HEK293 (cell line): ENCODE measurements around the gene VGLL4.

Experiments used
- CTCF ChIA-PET: fragments of 350-600 bp; formaldehyde crosslinking; extraction: SDS; loops from one replicate; lab custom pipeline; 2021; ENCODE audit warnings: antibody characterized with exemption; lab: Yijun Ruan, JAX
- POLR2A ChIA-PET: fragments of 300-600 bp; formaldehyde crosslinking; extraction: SDS; loops from one replicate; lab custom pipeline; 2020; ENCODE audit warnings: antibody characterized with exemption, inconsistent platforms; lab: Yijun Ruan, JAX
- H3K27ac ChIP-seq: fragments of 200-500 bp; sonication (Bioruptor generic); 2 replicates; pipeline ENCODE4 v1.5.1; 2014; ENCODE audit warnings: low read depth, low read length, control low read depth, inconsistent platforms; ENCODE audit errors: extremely low read depth
- H3K36me3 ChIP-seq, 2 experiments: fragments of 200-500 bp in 1 of 2; sonication (Bioruptor generic) in 1 of 2; 1 replicate in 1 of 2; 2 replicates in 1 of 2; pipeline ENCODE4 v1.5.1; 2014 to 2017; ENCODE audit warnings: inconsistent platforms in 2 of 2, low read length in 2 of 2; ENCODE audit not compliant: control insufficient read depth in 2 of 2, insufficient read depth in 1 of 2
- H3K4me1 ChIP-seq: fragments of 200-500 bp; sonication (Bioruptor generic); 2 replicates; pipeline ENCODE4 v1.5.1; 2014; ENCODE audit warnings: mild to moderate bottlenecking, low read length, inconsistent platforms; ENCODE audit not compliant: control insufficient read depth, insufficient read depth
- H3K4me3 ChIP-seq: 2 replicates; pipeline ENCODE4 v1.5.1; 2011; ENCODE audit warnings: low read depth, mild to moderate bottlenecking, control low read depth, low read length, moderate library complexity
- H3K9me3 ChIP-seq: fragments of 200-500 bp; sonication (Bioruptor generic); 2 replicates; pipeline ENCODE4 v1.5.1; 2014; ENCODE audit warnings: low read depth, low read length, inconsistent platforms; ENCODE audit not compliant: control insufficient read depth, insufficient read depth
- GLI2 ChIP-seq: fragments of 450-650 bp; formaldehyde crosslinking; IDR thresholded peaks from 2 replicates; pipeline ENCODE4; 2017; ENCODE audit warnings: missing biosample characterization, missing genetic modification characterization, low read depth, borderline replicate concordance
- KLF1 ChIP-seq: fragments of 450-650 bp; formaldehyde crosslinking; IDR thresholded peaks from 2 replicates; pipeline ENCODE4 v1.5.1; 2016; ENCODE audit warnings: missing biosample characterization, missing genetic modification characterization
- KLF10 ChIP-seq: fragments of 450-650 bp; IDR thresholded peaks from 2 replicates; pipeline ENCODE4 v1.5.1; 2018; ENCODE audit warnings: missing biosample characterization, mild to moderate bottlenecking, missing genetic modification characterization
- KLF8 ChIP-seq: fragments of 450-650 bp; formaldehyde crosslinking; IDR thresholded peaks from 2 replicates; pipeline ENCODE4 v1.5.1; 2016; ENCODE audit warnings: missing biosample characterization, missing genetic modification characterization
- MYNN ChIP-seq: fragments of 450-650 bp; formaldehyde crosslinking; IDR thresholded peaks from 2 replicates; pipeline ENCODE4 v1.5.1; 2016; ENCODE audit warnings: missing biosample characterization, missing genetic modification characterization, borderline replicate concordance
- ZBTB11 ChIP-seq: fragments of 450-650 bp; formaldehyde crosslinking; conservative IDR thresholded peaks from 2 replicates; pipeline ENCODE4 v1.5.1; 2016; ENCODE audit warnings: low read depth, missing biosample characterization, missing genetic modification characterization
- ZBTB21 ChIP-seq: fragments of 450-650 bp; formaldehyde crosslinking; IDR thresholded peaks from 2 replicates; pipeline ENCODE4 v1.5.1; 2017; ENCODE audit warnings: missing biosample characterization, missing genetic modification characterization
- ZBTB49 ChIP-seq: fragments of 450-650 bp; formaldehyde crosslinking; IDR thresholded peaks from 2 replicates; pipeline ENCODE4 v1.5.1; 2016; ENCODE audit warnings: missing biosample characterization, missing genetic modification characterization, low read depth
- ZEB2 ChIP-seq: fragments of 450-650 bp; formaldehyde crosslinking; IDR thresholded peaks from 2 replicates; pipeline ENCODE4 v1.5.1; 2016; ENCODE audit warnings: missing biosample characterization, missing genetic modification characterization
- ZFHX2 ChIP-seq: fragments of 450-650 bp; formaldehyde crosslinking; conservative IDR thresholded peaks from 2 replicates; pipeline ENCODE4 v1.5.1; 2016; ENCODE audit warnings: missing biosample characterization, missing genetic modification characterization
- ZFP69B ChIP-seq: fragments of 450-650 bp; formaldehyde crosslinking; IDR thresholded peaks from 2 replicates; pipeline ENCODE4 v1.5.1; 2016; ENCODE audit warnings: missing biosample characterization, missing genetic modification characterization
- ZIC2 ChIP-seq: fragments of 450-650 bp; formaldehyde crosslinking; IDR thresholded peaks from 2 replicates; pipeline ENCODE4 v1.5.1; 2016; ENCODE audit warnings: missing biosample characterization, missing genetic modification characterization
- ZNF146 ChIP-seq: fragments of 450-650 bp; formaldehyde crosslinking; IDR thresholded peaks from 2 replicates; pipeline ENCODE4 v1.5.1; 2016; ENCODE audit warnings: missing biosample characterization, missing genetic modification characterization
- ZNF174 ChIP-seq: fragments of 450-650 bp; formaldehyde crosslinking; IDR thresholded peaks from 2 replicates; pipeline ENCODE4 v1.5.0; 2017; ENCODE audit warnings: missing biosample characterization, mild to moderate bottlenecking, missing genetic modification characterization
- ZNF350 ChIP-seq: fragments of 450-650 bp; formaldehyde crosslinking; IDR thresholded peaks from 2 replicates; pipeline ENCODE4 v1.5.0; 2017; ENCODE audit warnings: missing biosample characterization, mild to moderate bottlenecking, missing genetic modification characterization
- ZNF362 ChIP-seq: fragments of 450-650 bp; formaldehyde crosslinking; IDR thresholded peaks from 2 replicates; pipeline ENCODE4 v1.5.1; 2016; ENCODE audit warnings: missing biosample characterization, missing genetic modification characterization
- ZNF394 ChIP-seq: fragments of 450-650 bp; formaldehyde crosslinking; IDR thresholded peaks from 2 replicates; pipeline ENCODE4 v1.5.1; 2016; ENCODE audit warnings: missing biosample characterization, missing genetic modification characterization, mild to moderate bottlenecking, moderate library complexity, borderline replicate concordance
- ZNF433 ChIP-seq: fragments of 450-650 bp; formaldehyde crosslinking; IDR thresholded peaks from 2 replicates; pipeline ENCODE4 v1.5.1; 2016; ENCODE audit warnings: missing biosample characterization, missing genetic modification characterization, low read depth
- ZNF48 ChIP-seq: fragments of 450-650 bp; formaldehyde crosslinking; IDR thresholded peaks from 2 replicates; pipeline ENCODE4 v1.5.1; 2016; ENCODE audit warnings: missing biosample characterization, missing genetic modification characterization
- ZNF501 ChIP-seq: fragments of 450-650 bp; formaldehyde crosslinking; IDR thresholded peaks from 2 replicates; pipeline ENCODE4 v1.5.1; 2016; ENCODE audit warnings: missing biosample characterization, missing genetic modification characterization
- ZNF518A ChIP-seq: fragments of 450-650 bp; formaldehyde crosslinking; conservative IDR thresholded peaks from 2 replicates; pipeline ENCODE4 v1.5.1; 2016; ENCODE audit warnings: low read depth, missing biosample characterization, missing genetic modification characterization
- ZNF521 ChIP-seq: fragments of 450-650 bp; formaldehyde crosslinking; IDR thresholded peaks from 2 replicates; pipeline ENCODE4 v1.5.1; 2017; ENCODE audit warnings: missing biosample characterization, mild to moderate bottlenecking, missing genetic modification characterization
- ZNF610 ChIP-seq: fragments of 450-650 bp; formaldehyde crosslinking; IDR thresholded peaks from 2 replicates; pipeline ENCODE4 v1.5.1; 2016; ENCODE audit warnings: missing biosample characterization, missing genetic modification characterization, borderline replicate concordance
- ZNF626 ChIP-seq: fragments of 450-650 bp; sonication (Bioruptor Pico); formaldehyde crosslinking; IDR thresholded peaks from 2 replicates; pipeline ENCODE4 v1.5.1; 2018; ENCODE audit warnings: missing biosample characterization, missing genetic modification characterization, inconsistent platforms
- ZNF654 ChIP-seq: fragments of 450-650 bp; formaldehyde crosslinking; IDR thresholded peaks from 2 replicates; pipeline ENCODE4 v1.5.1; 2016; ENCODE audit warnings: low read depth, missing biosample characterization, missing genetic modification characterization
- ZNF658 ChIP-seq: fragments of 450-650 bp; formaldehyde crosslinking; IDR thresholded peaks from 2 replicates; pipeline ENCODE4; 2016; ENCODE audit warnings: missing biosample characterization, missing genetic modification characterization
- ZNF664 ChIP-seq: fragments of 450-650 bp; formaldehyde crosslinking; IDR thresholded peaks from 2 replicates; pipeline ENCODE4 v1.5.1; 2016; ENCODE audit warnings: missing biosample characterization, missing genetic modification characterization

Gene VGLL4

GRCh38 chr3:11661052-11661656 lies 17.4 kb upstream of the VGLL4 start:
- Histone ChIP-seq H3K27ac (no peak overlapping the region), H3K4me1 (no peaks in the 10 kb centered on the region), H3K9me3 (no peaks in the 10 kb centered on the region), H3K4me3 (no peak overlapping the region), H3K36me3 (no peaks in the 10 kb centered on the region)
- POLR2A ChIA-PET = no interaction called here
- CTCF ChIA-PET = interaction anchor here (0.5 to 3.1 kb wide), 5 partner anchors 10 to 634 kb away, joined by 3 to 10 read pairs (median 3); no protein-coding TSS in a partner anchor
- no peak for TF ChIP-seq ZEB2
- TF ChIP-seq ZNF521 (tag by site-specific recombination) = no peak
- TF ChIP-seq ZNF610 (tag by site-specific recombination) = 0 out of 2 replicates have a peak, but pooled peaks have one; percentile 16
- TF ChIP-seq ZNF394 = peak; percentile 98
- TF ChIP-seq ZNF350 = no peak
- TF ChIP-seq ZNF654 (tag by site-specific recombination) = peak; percentile 49
- TF ChIP-seq ZBTB11 (tag by site-specific recombination) = peak; percentile 77
- peak; percentile 53 for TF ChIP-seq ZNF664
- TF ChIP-seq ZFHX2 (tag by site-specific recombination) = no peak
- no peak for TF ChIP-seq ZNF658
- TF ChIP-seq KLF1 = no peak
- no peak for TF ChIP-seq KLF10 (tag by site-specific recombination)
- TF ChIP-seq ZNF433 (tag by site-specific recombination) = 0 out of 2 replicates have a peak, but pooled peaks have one; percentile 42
- no peak for TF ChIP-seq KLF8 (tag by site-specific recombination)
- TF ChIP-seq ZNF48 (tag by site-specific recombination) = no peak
- TF ChIP-seq ZNF626 (tag by site-specific recombination) = no peak
- TF ChIP-seq ZBTB21 (tag by site-specific recombination) = peak; percentile 75
- TF ChIP-seq ZNF518A = peak; percentile 94
- TF ChIP-seq ZNF362 (tag by site-specific recombination) = no peak
- TF ChIP-seq ZNF174 = no peak
- TF ChIP-seq ZFP69B (tag by site-specific recombination) = no peak
- 0 out of 2 replicates have a peak, but pooled peaks have one; percentile 44 for TF ChIP-seq ZNF501 (tag by site-specific recombination)
- TF ChIP-seq GLI2 (tag by site-specific recombination) = peak; percentile 63; the same call in 1 of the 2 replicates
- TF ChIP-seq MYNN (tag by site-specific recombination) = no peak
- no peak for TF ChIP-seq ZNF146 (tag by site-specific recombination)
- TF ChIP-seq ZIC2 (tag by site-specific recombination) = no peak
- no peak for TF ChIP-seq ZBTB49 (tag by site-specific recombination)
